Measurements from ENCODE around the gene OR4E2. TPM values are rescaled to one million over a fixed set of nuclear protein-coding genes. Genes with fewer than 3 reads are reported as not detected.

OR4E2 gene
- polyA plus RNA-seq, 3 donors: not detected

DNA sequence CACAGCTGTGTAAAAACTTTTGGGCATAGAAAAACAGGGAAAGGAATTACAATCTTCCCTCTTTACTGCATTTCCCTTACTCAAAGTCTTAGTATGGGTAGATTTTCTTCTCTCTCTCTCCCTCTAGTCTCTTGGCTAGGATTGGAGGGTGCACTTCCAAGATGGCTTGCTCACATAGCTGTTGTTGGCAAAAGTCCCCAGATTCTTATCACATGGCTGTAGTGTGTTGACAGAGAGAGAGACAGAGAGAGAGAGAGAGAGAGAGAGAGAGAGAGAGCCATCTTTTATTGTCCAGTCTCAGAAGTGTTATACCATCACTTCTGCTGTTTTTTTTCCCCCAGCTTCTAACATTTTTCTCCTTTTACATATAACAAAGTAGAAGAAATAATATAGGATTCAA, 6.3 kb upstream of the OR4E2 start:
- Mint-ChIP-seq H3K36me3 (no peaks in the 10 kb centered on the region), H3K9me3 (peaks cover 0 to 8% (median 2%) of the 10 kb centered on the region in 7 donors), H3K4me3 (no peak overlapping the region), H3K27ac (no peak overlapping the region), H3K27me3 (ENCODE audit: low read depth in 3 of 3) (peaks cover 0 to 6% (median 4%) of the 10 kb centered on the region in 3 donors), H3K4me1 (no peaks in the 10 kb centered on the region)
- Histone ChIP-seq H3K4me3 (replicated peaks in 1 of 3; ENCODE audit: low read depth in 2 of 3, low read length in 3 of 3) (no peak overlapping the region), H3K9me3 (replicated peaks in 1 of 2; ENCODE audit: control insufficient read depth in 1 of 2, insufficient read depth in 1 of 2, low read length in 2 of 2) (no peaks in the 10 kb centered on the region), H3K4me2 (replicated peaks; ENCODE audit: extremely low read depth, low read length, poor library complexity, severe bottlenecking) (no peak overlapping the region), H3K79me2 (ENCODE audit: insufficient read depth, low read length) (no peaks in the 10 kb centered on the region), H4K20me1 (ENCODE audit: insufficient read depth, low read length) (no peaks in the 10 kb centered on the region), H3K4me1 (ENCODE audit: control insufficient read depth in 1 of 2, insufficient read depth in 2 of 2, low read length in 2 of 2) (no peaks in the 10 kb centered on the region), H3K9ac (ENCODE audit: insufficient read depth, low read length, poor library complexity, severe bottlenecking) (no peak overlapping the region), H3K27me3 (ENCODE audit: control insufficient read depth in 2 of 2, insufficient read depth in 2 of 2, low read length in 2 of 2) (no peaks in the 10 kb centered on the region), H3K27ac (ENCODE audit: low read depth in 1 of 2, low read length in 2 of 2) (no peak overlapping the region), H3K36me3 (replicated peaks in 1 of 2; ENCODE audit: control insufficient read depth in 1 of 2, insufficient read depth in 2 of 2, low read length in 2 of 2) (no peaks in the 10 kb centered on the region), H2AFZ (ENCODE audit: insufficient read depth, low read depth, low read length, poor library complexity, severe bottlenecking) (no peak overlapping the region)
- intact Hi-C loops (cut with micrococcal nuclease): no loop called here
- TF ChIP-seq, protein P1, sequence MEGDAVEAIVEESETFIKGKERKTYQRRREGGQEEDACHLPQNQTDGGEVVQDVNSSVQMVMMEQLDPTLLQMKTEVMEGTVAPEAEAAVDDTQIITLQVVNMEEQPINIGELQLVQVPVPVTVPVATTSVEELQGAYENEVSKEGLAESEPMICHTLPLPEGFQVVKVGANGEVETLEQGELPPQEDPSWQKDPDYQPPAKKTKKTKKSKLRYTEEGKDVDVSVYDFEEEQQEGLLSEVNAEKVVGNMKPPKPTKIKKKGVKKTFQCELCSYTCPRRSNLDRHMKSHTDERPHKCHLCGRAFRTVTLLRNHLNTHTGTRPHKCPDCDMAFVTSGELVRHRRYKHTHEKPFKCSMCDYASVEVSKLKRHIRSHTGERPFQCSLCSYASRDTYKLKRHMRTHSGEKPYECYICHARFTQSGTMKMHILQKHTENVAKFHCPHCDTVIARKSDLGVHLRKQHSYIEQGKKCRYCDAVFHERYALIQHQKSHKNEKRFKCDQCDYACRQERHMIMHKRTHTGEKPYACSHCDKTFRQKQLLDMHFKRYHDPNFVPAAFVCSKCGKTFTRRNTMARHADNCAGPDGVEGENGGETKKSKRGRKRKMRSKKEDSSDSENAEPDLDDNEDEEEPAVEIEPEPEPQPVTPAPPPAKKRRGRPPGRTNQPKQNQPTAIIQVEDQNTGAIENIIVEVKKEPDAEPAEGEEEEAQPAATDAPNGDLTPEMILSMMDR (IDR thresholded peaks at IDR 0.05): no peak
- DNase-seq: no peak

DNA sequence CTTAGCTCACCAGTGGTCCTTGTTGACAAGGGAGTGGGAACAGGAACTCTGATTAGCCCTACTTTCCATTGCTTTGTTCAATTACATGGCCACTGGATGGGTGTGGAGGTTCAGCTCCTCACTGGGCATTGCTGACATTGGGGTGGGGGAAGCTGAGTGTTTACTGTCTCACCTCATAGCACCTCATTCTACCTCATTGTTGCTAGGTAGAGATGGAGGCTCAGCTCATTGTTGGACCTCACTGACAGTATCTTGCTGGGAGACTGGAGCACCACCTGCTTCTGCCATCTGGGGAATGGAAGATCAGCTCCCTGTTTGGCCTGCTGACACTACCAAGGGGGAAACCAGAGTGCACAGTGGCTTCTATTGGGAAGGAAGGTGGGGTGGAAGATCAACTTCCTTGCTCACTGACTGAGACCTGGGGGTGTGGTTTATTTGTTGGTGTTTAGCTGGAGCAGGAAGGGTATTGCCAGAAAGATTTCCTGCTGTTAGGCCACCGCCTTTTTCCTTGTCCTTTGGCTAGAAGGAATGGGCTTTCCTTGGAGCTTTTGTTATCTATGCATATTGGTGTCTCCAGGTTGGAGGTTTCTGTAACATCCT, 1.3 kb upstream of the OR4E2 start:
- Mint-ChIP-seq H3K27ac (peak overlapping the region in 1 of 7 donors; percentile 24), H3K9me3 (peaks cover 0 to 5% (median 2%) of the 10 kb centered on the region in 7 donors), H3K4me3 (no peak overlapping the region), H3K36me3 (no peaks in the 10 kb centered on the region), H3K4me1 (no peaks in the 10 kb centered on the region), H3K27me3 (ENCODE audit: low read depth in 3 of 3) (peaks cover 2 to 4% (median 3%) of the 10 kb centered on the region in 3 donors)
- TF ChIP-seq, protein P1 (IDR thresholded peaks at IDR 0.05): no peak
- Histone ChIP-seq H4K20me1 (ENCODE audit: insufficient read depth, low read length) (no peaks in the 10 kb centered on the region), H3K9me3 (replicated peaks in 1 of 2; ENCODE audit: control insufficient read depth in 1 of 2, insufficient read depth in 1 of 2, low read length in 2 of 2) (no peaks in the 10 kb centered on the region), H3K27ac (ENCODE audit: low read depth in 1 of 2, low read length in 2 of 2) (no peak overlapping the region), H3K4me2 (replicated peaks; ENCODE audit: extremely low read depth, low read length, poor library complexity, severe bottlenecking) (no peak overlapping the region), H3K4me3 (replicated peaks in 1 of 3; ENCODE audit: low read depth in 2 of 3, low read length in 3 of 3) (no peak overlapping the region), H3K27me3 (ENCODE audit: control insufficient read depth in 2 of 2, insufficient read depth in 2 of 2, low read length in 2 of 2) (no peaks in the 10 kb centered on the region), H3K9ac (ENCODE audit: insufficient read depth, low read length, poor library complexity, severe bottlenecking) (no peak overlapping the region), H2AFZ (ENCODE audit: insufficient read depth, low read depth, low read length, poor library complexity, severe bottlenecking) (no peak overlapping the region), H3K4me1 (ENCODE audit: control insufficient read depth in 1 of 2, insufficient read depth in 2 of 2, low read length in 2 of 2) (no peaks in the 10 kb centered on the region), H3K36me3 (replicated peaks in 1 of 2; ENCODE audit: control insufficient read depth in 1 of 2, insufficient read depth in 2 of 2, low read length in 2 of 2) (no peaks in the 10 kb centered on the region), H3K79me2 (ENCODE audit: insufficient read depth, low read length) (no peaks in the 10 kb centered on the region)
- intact Hi-C loops (cut with micrococcal nuclease): no loop called here
- no CpG with 5 or more reads among the region's 1 CpG for WGBS (ENCODE audit: insufficient coverage)
- DNase-seq: no peak

Data from CD14-positive monocyte (primary cell).